Hepatic stellate cell (primary cell): ENCODE measurements around the gene AANAT.

Source experiments
- DNase-seq: peaks from one replicate; pipeline ENCODE4 v3.0.0; 2011; ENCODE audit warnings: low spot score

AANAT gene

GRCh38 chr17:76468634-76469010, 1.2 kb downstream of the AANAT start:
- no peak for DNase-seq

GRCh38 chr17:76469076-76469990, 1.9 kb downstream of the AANAT start:
- no peak for DNase-seq

- no peak for DNase-seq
Observed at GRCh38 chr17:76469991-76470739, 2.8 kb downstream of the AANAT start.

GRCh38 chr17:76471498-76472257, 4.3 kb downstream of the AANAT start:
- no peak for DNase-seq

- DNase-seq, result no peak
Observed at GRCh38 chr17:76472258-76472645, 4.8 kb downstream of the AANAT start.

- no peak for DNase-seq
Observed at GRCh38 chr17:76472726-76473125, 5.3 kb downstream of the AANAT start.

GRCh38 chr17:76473541-76473985, 6.2 kb downstream of the AANAT start:
- DNase-seq, result no peak

GRCh38 chr17:76474238-76474637, 6.8 kb downstream of the AANAT start:
- no peak for DNase-seq

GRCh38 chr17:76474894-76475293, 7.5 kb downstream of the AANAT start:
- no peak for DNase-seq

GRCh38 chr17:76475302-76475701, 7.9 kb downstream of the AANAT start:
- no peak for DNase-seq

GRCh38 chr17:76476736-76477135, 9.3 kb downstream of the AANAT start:
- DNase-seq, result no peak

- DNase-seq, result no peak
Observed at GRCh38 chr17:76477576-76477975, 10.2 kb downstream of the AANAT start.

- DNase-seq, result no peak
Observed at GRCh38 chr17:76478097-76478496, 10.7 kb downstream of the AANAT start.

GRCh38 chr17:76478730-76479514, 11.5 kb downstream of the AANAT start:
- DNase-seq, result no peak

- no peak for DNase-seq
Observed at GRCh38 chr17:76479515-76480060, 12.2 kb downstream of the AANAT start.

GRCh38 chr17:76480632-76481031, 13.2 kb downstream of the AANAT start:
- no peak for DNase-seq

GRCh38 chr17:76481071-76481655, 13.8 kb downstream of the AANAT start:
- no peak for DNase-seq

GRCh38 chr17:76484228-76484725, 16.9 kb downstream of the AANAT start:
- DNase-seq, result no peak

GRCh38 chr17:76485569-76485968, 18.2 kb downstream of the AANAT start:
- no peak for DNase-seq

- DNase-seq, result no peak
Observed at GRCh38 chr17:76487451-76488192, 20.2 kb downstream of the AANAT start.
